CD14-positive monocyte (primary cell): Measurements from ENCODE around the gene ATG10. TPM values are rescaled to one million over a fixed set of nuclear protein-coding genes. Genes with fewer than 3 reads are reported as not detected.

ENCODE experiments used
- DNase-seq, 3 donors: peaks; one replicate each; pipeline ENCODE4 v3.0.0-alpha.2; 2011 to 2022
- H2AFZ ChIP-seq: 2 replicates; pipeline ENCODE4 v1.6.0; 2012; ENCODE audit warnings: mild to moderate bottlenecking, low read depth, low read length, inconsistent platforms; ENCODE audit not compliant: insufficient read depth, poor library complexity, severe bottlenecking
- H3K27ac ChIP-seq, 2 donors: 1 replicate in 1 of 2; 2 replicates in 1 of 2; pipeline ENCODE4 v1.5.1; 2012 to 2013; ENCODE audit warnings: low read length in 2 of 2, control low read depth in 1 of 2, inconsistent platforms in 1 of 2, low read depth in 1 of 2, mild to moderate bottlenecking in 1 of 2
- H3K27me3 ChIP-seq, 2 donors: one replicate each; pipeline versions ENCODE4 v1.6.0 to v1.6.1; 2011 to 2013; ENCODE audit warnings: low read length in 2 of 2; ENCODE audit not compliant: control insufficient read depth in 2 of 2, insufficient read depth in 2 of 2
- H3K36me3 ChIP-seq, 2 donors: replicated peaks in 1 of 2; 1 replicate in 1 of 2; 2 replicates in 1 of 2; pipeline versions ENCODE4 v1.5.1 to v1.6.1; 2012 to 2013; ENCODE audit warnings: low read length in 2 of 2, control low read depth in 1 of 2, inconsistent platforms in 1 of 2, mild to moderate bottlenecking in 1 of 2; ENCODE audit not compliant: insufficient read depth in 2 of 2, control insufficient read depth in 1 of 2
- H3K4me1 ChIP-seq, 2 donors: 1 replicate in 1 of 2; 2 replicates in 1 of 2; pipeline versions ENCODE4 v1.5.1 to v1.6.1; 2012 to 2013; ENCODE audit warnings: low read length in 2 of 2, control low read depth in 1 of 2, inconsistent platforms in 1 of 2, mild to moderate bottlenecking in 1 of 2, moderate library complexity in 1 of 2; ENCODE audit not compliant: insufficient read depth in 2 of 2, control insufficient read depth in 1 of 2
- H3K4me2 ChIP-seq: replicated peaks from 2 replicates; pipeline ENCODE3; 2012; ENCODE audit warnings: low read length, moderate library complexity, mild to moderate bottlenecking; ENCODE audit not compliant: poor library complexity, severe bottlenecking; ENCODE audit errors: extremely low read depth
- H3K4me3 ChIP-seq, 3 experiments: fragments of 200-600 bp in 1 of 3; sonication (generic) in 1 of 3; replicated peaks in 1 of 3; 1 replicate in 2 of 3; 2 replicates in 1 of 3; pipeline ENCODE4 v1.5.1; 2011 to 2013; ENCODE audit warnings: low read length in 3 of 3, mild to moderate bottlenecking in 3 of 3, control low read depth in 2 of 3, low read depth in 2 of 3, inconsistent platforms in 1 of 3, moderate library complexity in 1 of 3
- H3K79me2 ChIP-seq: 2 replicates; pipeline ENCODE4 v1.6.0; 2012; ENCODE audit warnings: mild to moderate bottlenecking, control low read depth, inconsistent platforms, low read length, moderate library complexity; ENCODE audit not compliant: insufficient read depth
- H3K9ac ChIP-seq: 2 replicates; pipeline ENCODE4 v1.6.0; 2017; ENCODE audit warnings: low read length, mild to moderate bottlenecking; ENCODE audit not compliant: insufficient read depth, poor library complexity, severe bottlenecking
- H3K9me3 ChIP-seq, 2 donors: replicated peaks in 1 of 2; 1 replicate in 1 of 2; 2 replicates in 1 of 2; pipeline versions ENCODE4 v1.5.1 to v1.6.1; 2012 to 2013; ENCODE audit warnings: low read length in 2 of 2, control low read depth in 1 of 2; ENCODE audit not compliant: control insufficient read depth in 1 of 2, insufficient read depth in 1 of 2
- H4K20me1 ChIP-seq: 2 replicates; pipeline ENCODE4 v1.6.0; 2012; ENCODE audit warnings: mild to moderate bottlenecking, low read length, control low read depth, moderate library complexity; ENCODE audit not compliant: insufficient read depth
- H3K27ac Mint-ChIP-seq, 7 donors: one replicate each; pipeline ENCODE4 v1.8.0; 2020; ENCODE audit warnings: mild to moderate bottlenecking in 7 of 7, mixed read lengths in 7 of 7, moderate library complexity in 6 of 7, inconsistent platforms in 2 of 7
- H3K27me3 Mint-ChIP-seq, 3 donors: one replicate each; pipeline ENCODE4 v1.8.0; 2021 to 2022; ENCODE audit warnings: low read depth in 3 of 3, mild to moderate bottlenecking in 3 of 3, mixed read lengths in 3 of 3, moderate library complexity in 3 of 3, inconsistent platforms in 1 of 3
- H3K36me3 Mint-ChIP-seq, 2 donors: one replicate each; pipeline ENCODE4 v1.8.0; 2020; ENCODE audit warnings: mixed read lengths in 2 of 2, inconsistent platforms in 1 of 2, mild to moderate bottlenecking in 1 of 2
- H3K4me1 Mint-ChIP-seq: one replicate; pipeline ENCODE4 v1.8.0; 2020; ENCODE audit warnings: mild to moderate bottlenecking, mixed read lengths
- H3K4me3 Mint-ChIP-seq, 2 donors: one replicate each; pipeline ENCODE4 v1.8.0; 2020; ENCODE audit warnings: mild to moderate bottlenecking in 2 of 2, mixed read lengths in 2 of 2, moderate library complexity in 1 of 2
- H3K9me3 Mint-ChIP-seq, 7 donors: one replicate each; pipeline ENCODE4 v1.8.0; 2020 to 2022; ENCODE audit warnings: mixed read lengths in 7 of 7, mild to moderate bottlenecking in 6 of 7, moderate library complexity in 6 of 7, inconsistent platforms in 2 of 7
- CTCF ChIP-seq: fragments of 200-600 bp; IDR thresholded peaks from one replicate; pipeline ENCODE4 v1.8.0; 2022; ENCODE audit warnings: antibody characterized with exemption, mild to moderate bottlenecking
- WGBS: methylation state at CpG from one replicate; pipeline ENCODE4 v1.1.5; 2013; ENCODE audit warnings: missing lambda C conversion rate; ENCODE audit not compliant: insufficient coverage; 5-methylcytosine and 5-hydroxymethylcytosine counted together
- intact Hi-C, 2 donors: fragments of 100-400 bp; cut with micrococcal nuclease; formaldehyde crosslinking; loops; one replicate each; pipeline versions ENCODE4 v1.15.0 to v1.15.1; 2023
- polyA plus RNA-seq, 3 donors: library from polyadenylated mRNA; depleted of rRNA in 1 of 3; unstranded in 2 of 3; stranded (reverse) in 1 of 3; fragments of 300-500 nt in 2 of 3; fragments of >200 nt in 1 of 3; fragmentation: Illumina TruSeq in 2 of 3; gene quantifications; 1 replicate in 2 of 3; 2 replicates in 1 of 3; pipeline ENCODE4 v1.2.3, GENCODE V29; 2012 to 2021

ATG10 gene
- polyA plus RNA-seq, 3 donors = 2.1 to 7.9 (median 5.6) TPM

- no peaks in the 10 kb centered on the region for H3K36me3 ChIP-seq
- H3K9ac ChIP-seq = no peak overlapping the region
- intact Hi-C loops = no loop called here
- no peaks in the 10 kb centered on the region for H3K27me3 ChIP-seq
- H3K4me3 Mint-ChIP-seq = no peak overlapping the region
- no peak for DNase-seq
- H3K9me3 ChIP-seq = no peaks in the 10 kb centered on the region
- H3K27ac ChIP-seq = no peak overlapping the region
- H3K4me3 ChIP-seq = no peak overlapping the region
- H3K36me3 Mint-ChIP-seq = peaks cover 0 to 4% of the 10 kb centered on the region in 2 donors
- no peaks in the 10 kb centered on the region for H3K79me2 ChIP-seq
- peaks cover 9% of the 10 kb centered on the region for H3K4me1 Mint-ChIP-seq
- H2AFZ ChIP-seq = no peak overlapping the region
- H4K20me1 ChIP-seq = no peaks in the 10 kb centered on the region
- H3K4me1 ChIP-seq = peaks cover 2 to 4% of the 10 kb centered on the region in 2 donors
- H3K9me3 Mint-ChIP-seq = no peaks in the 10 kb centered on the region
- no peaks in the 10 kb centered on the region for H3K27me3 Mint-ChIP-seq
- no peak overlapping the region for H3K4me2 ChIP-seq
- H3K27ac Mint-ChIP-seq = no peak overlapping the region
- no CpG with 5 or more reads among the region's 2 CpGs for WGBS
- TF ChIP-seq CTCF = no peak
Observed at GRCh38 chr5:82283893-82284292, 312.1 kb downstream of the ATG10 start.

GRCh38 chr5:82285206-82285605, 313.4 kb downstream of the ATG10 start:
- Histone ChIP-seq H3K4me2 (no peak overlapping the region), H3K27me3 (no peaks in the 10 kb centered on the region), H3K4me3 (no peak overlapping the region), H3K4me1 (no peaks in the 10 kb centered on the region), H4K20me1 (no peaks in the 10 kb centered on the region), H3K9me3 (no peaks in the 10 kb centered on the region), H3K36me3 (no peaks in the 10 kb centered on the region), H3K27ac (no peak overlapping the region), H3K9ac (no peak overlapping the region), H3K79me2 (no peaks in the 10 kb centered on the region), H2AFZ (no peak overlapping the region)
- no peaks in the 10 kb centered on the region for H3K9me3 Mint-ChIP-seq
- no peak overlapping the region for H3K27ac Mint-ChIP-seq
- DNase-seq = no peak
- no peaks in the 10 kb centered on the region for H3K27me3 Mint-ChIP-seq
- intact Hi-C loops = no loop called here
- peaks cover 0 to 4% of the 10 kb centered on the region in 2 donors for H3K36me3 Mint-ChIP-seq
- no peak for TF ChIP-seq CTCF
- WGBS = 93% methylated on average over 6 of the region's 6 CpGs
- peaks cover 4% of the 10 kb centered on the region for H3K4me1 Mint-ChIP-seq
- H3K4me3 Mint-ChIP-seq = no peak overlapping the region
